NCI-H128 (cell line): ENCODE data around the gene CXCL14.

Experiments
- DNase-seq: peaks from one replicate; lab custom pipeline; 2025; ENCODE audit not compliant: unreplicated experiment; lab: John Stamatoyannopoulos, UW

The CXCL14 gene

GRCh38 chr5:135568923-135569360 is 9.8 kb downstream of the CXCL14 start:
- DNase-seq, result no peak

DNA sequence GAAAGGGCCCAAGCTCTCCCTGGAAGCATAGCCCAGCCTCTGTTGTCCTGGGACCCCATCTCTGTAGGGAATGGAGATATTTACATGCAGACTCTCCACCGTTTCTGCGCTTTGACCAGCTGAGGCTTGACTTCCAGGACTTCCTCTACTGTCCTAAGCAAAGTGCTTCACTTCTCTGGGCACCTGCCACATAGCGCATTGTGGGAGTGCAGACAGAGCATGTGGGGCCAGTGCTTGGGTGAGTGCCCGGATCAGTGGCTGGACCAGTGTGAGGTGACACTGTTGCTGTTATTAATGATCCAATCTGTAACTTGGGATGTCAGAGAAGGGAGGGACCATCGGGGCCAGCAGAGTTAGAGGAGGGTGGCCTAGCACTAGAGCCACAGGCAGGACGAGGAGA is 10.5 kb downstream of the CXCL14 start:
- no peak for DNase-seq

- no peak for DNase-seq
Observed at GRCh38 chr5:135567661-135568060, 11.1 kb downstream of the CXCL14 start.

GRCh38 chr5:135566422-135567400 is 12.1 kb downstream of the CXCL14 start:
- DNase-seq, result no peak

DNA sequence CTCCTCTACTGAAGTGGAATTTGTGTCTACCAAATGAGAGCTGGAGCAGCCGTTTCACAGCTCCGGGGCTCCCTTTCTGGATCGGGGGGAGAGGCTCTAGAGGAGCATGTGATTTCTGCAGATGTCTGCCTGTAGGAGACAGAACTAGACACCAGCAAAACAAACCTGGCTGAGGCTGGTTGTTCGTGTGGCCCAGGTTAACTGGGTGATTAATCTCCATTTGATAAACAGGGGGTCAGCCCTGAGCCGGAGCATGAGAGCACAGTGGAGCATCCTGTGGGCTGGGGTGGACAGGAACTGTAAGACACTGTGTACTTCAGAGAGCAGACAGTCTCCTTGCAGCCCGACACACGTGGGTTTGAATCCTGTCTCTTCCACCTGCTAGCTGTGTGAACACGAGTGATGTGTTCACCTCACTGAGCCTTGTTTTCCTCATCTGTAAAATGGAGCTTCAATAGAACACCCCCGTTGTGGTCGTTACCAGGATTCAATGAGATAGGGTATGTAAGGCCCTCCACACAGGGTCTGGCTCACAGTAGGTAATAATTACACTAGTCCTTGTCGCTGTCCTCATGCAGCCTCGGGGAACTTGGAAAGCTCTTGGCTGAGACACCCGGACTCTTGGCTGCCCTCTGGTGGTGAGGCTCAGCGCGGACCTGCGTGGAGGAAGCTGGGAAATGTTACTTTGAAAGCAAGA is 12.9 kb downstream of the CXCL14 start:
- DNase-seq, result no peak

- DNase-seq, result no peak
Observed at GRCh38 chr5:135565266-135565665, 13.5 kb downstream of the CXCL14 start.

DNA sequence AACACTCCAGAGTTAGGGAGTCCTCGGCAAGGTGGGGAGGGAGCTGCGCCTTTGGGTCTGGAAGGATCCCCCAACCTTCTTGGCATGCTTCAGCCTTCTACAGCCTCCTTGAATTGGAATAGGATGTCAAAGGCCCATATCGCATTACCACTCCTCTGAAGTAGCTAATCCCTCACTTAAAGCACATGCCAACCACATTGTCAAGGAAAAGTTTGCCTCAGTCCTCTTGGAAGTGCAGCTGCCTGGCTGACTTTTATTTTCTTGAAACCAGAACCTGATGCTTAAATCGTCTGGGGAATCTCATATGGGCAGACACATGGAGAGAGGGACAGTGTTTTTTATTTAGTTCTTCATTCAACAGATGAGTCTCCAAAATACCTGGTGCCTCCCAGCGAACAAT is 14.5 kb downstream of the CXCL14 start:
- DNase-seq, result no peak

- DNase-seq, result no peak
Observed at GRCh38 chr5:135561266-135561665, 17.5 kb downstream of the CXCL14 start.

DNA sequence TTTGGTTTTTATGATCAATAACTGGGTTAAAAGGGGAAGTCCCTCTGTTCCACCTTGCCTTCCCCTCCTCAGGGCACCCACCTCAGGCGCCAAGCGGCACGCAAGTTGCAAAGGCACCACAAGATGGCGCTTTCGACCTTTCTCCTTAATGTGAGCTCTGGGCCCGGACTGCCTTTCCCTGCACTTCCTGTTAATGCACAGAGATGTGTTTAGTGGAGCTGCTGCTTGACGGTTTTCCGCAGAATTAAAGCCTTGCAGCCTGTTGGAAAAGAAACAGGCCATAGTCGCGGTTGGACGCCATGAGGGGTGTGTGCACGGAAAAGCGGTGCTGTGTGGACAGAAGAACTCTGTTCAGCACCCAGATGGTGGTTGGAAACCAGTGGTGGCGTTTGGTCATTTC is 17.9 kb downstream of the CXCL14 start:
- DNase-seq, result peak; percentile 52

GRCh38 chr5:135559354-135559753 is 19.4 kb downstream of the CXCL14 start:
- no peak for DNase-seq

- no peak for DNase-seq
Observed at GRCh38 chr5:135557076-135557838, 21.5 kb downstream of the CXCL14 start.

DNA sequence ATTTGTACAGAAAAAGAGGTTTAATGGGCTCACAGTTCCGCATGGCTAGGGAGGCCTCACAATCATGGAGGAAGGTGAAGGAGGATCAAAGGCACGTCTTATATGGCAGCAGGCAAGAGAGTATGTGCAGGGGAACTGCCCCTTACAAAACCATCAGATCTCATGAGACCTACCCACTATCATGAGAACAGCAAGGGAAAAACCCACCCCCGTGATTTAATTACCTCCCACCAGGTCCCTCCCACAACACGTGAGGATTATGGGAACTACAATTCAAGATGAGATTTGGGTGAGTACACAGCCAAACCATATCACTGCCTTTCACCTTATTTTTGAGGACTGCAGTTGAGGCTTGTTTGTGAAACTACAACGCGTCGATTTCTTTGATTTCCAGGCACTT is 22.2 kb downstream of the CXCL14 start:
- DNase-seq, result no peak

DNA sequence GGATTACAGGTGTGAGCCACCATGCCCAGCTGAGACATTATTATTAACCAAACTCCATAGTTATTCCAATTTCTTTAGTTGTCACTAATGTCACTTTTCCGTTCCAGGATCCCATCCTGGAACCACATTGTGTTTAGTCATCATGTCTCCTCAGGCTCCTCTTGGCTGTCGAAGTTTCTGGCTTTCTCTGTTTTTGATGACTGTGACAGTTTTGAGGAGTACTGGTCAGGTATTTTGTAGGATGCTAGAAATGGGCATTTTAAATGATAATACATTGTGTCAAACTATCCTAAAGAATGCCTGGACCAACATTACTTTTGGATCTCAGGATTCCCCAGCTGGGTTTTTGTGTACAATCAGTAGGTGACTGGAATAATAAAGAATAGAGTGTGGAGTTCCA is 23.3 kb downstream of the CXCL14 start:
- DNase-seq, result no peak

DNA sequence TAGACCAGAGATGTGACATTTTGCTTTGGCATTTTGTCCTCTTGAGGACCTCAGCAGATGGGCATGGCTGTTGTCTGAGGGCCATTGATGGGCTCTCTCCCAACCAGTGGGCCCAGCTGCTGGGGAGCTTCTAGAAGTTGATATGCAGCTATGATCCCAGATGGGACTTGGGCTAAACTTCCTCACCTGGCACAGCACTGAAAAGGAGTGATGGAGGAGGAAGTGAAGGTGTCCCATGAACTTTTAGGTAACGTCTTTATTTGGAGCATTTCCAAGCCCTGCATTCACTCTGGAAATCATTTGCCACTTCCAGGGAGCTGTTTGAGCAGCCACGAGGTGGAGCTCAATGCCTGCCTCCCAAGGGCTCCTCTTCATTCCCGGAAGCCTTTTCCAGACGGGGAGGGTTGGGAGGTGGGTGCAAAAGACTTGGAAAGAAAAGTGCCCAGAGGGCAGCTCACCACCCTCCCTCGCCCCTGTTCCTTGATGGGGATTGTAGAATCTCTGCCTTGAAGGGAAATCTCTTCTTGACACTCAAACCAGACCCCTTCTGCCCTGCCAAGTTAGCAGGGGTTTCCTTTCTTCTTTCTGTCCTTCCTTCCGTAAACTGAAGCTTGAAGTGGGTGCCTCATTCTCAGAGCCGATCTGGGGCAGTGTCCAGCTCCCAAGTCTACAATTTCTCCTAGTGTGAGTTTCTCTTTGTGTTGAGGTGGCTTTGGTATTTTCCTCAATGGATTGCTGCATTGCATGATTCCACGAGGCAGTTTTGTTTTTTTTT is 24.9 kb downstream of the CXCL14 start:
- no peak for DNase-seq

- DNase-seq, result peak; percentile 10
Observed at GRCh38 chr5:135551593-135552447, 27.0 kb downstream of the CXCL14 start.

- no peak for DNase-seq
Observed at GRCh38 chr5:135549413-135549812, 29.4 kb downstream of the CXCL14 start.

- no peak for DNase-seq
Observed at GRCh38 chr5:135547590-135548254, 31.1 kb downstream of the CXCL14 start.

DNA sequence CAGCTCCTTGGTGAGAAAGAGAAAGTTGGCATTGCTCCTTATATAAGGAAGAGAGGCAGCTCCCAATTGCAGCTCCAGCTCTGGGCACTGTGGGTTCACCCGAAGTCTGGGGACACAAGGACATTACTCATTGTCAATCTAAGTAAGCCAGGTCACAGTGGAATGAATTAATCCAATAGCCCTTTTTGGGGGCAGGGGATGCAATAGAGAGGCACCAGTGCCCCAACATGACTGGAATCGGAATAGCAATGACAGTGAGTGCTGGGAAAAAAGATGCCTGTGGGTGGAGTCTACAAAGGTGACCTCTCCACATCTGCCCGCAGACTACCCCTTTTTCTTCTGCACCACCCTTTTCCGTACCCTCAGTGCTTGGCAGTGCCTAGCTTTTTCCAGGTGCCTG is 31.9 kb downstream of the CXCL14 start:
- no peak for DNase-seq

GRCh38 chr5:135546101-135546500 is 32.7 kb downstream of the CXCL14 start:
- no peak for DNase-seq
